Neural progenitor cell (in vitro differentiated cells): ENCODE measurements around the gene NUP133. TPM values are rescaled to one million over a fixed set of nuclear protein-coding genes. Genes with fewer than 3 reads are reported as not detected.

Experiments used
- DNase-seq: peaks from one replicate; pipeline ENCODE4 v3.0.0-alpha.2; 2016; ENCODE audit warnings: low spot score
- H2AFZ ChIP-seq: fragments of 200-600 bp; sonication (generic); replicated peaks from 2 replicates; pipeline ENCODE4 v1.6.1; 2016; ENCODE audit warnings: antibody characterized with exemption
- H3F3A ChIP-seq: fragments of 200-600 bp; sonication (generic); 2 replicates; pipeline ENCODE4 v1.6.1; 2016; ENCODE audit warnings: antibody characterized with exemption, low read depth
- H3K27ac ChIP-seq: fragments of 200-600 bp; sonication (generic); 2 replicates; pipeline ENCODE4 v1.5.1; 2016; ENCODE audit warnings: mild to moderate bottlenecking
- H3K27me3 ChIP-seq: fragments of 200-600 bp; sonication (generic); 2 replicates; pipeline ENCODE4 v1.6.1; 2016; ENCODE audit warnings: mild to moderate bottlenecking, moderate library complexity
- H3K36me3 ChIP-seq: fragments of 200-600 bp; sonication (generic); 2 replicates; pipeline ENCODE4 v1.5.1; 2016
- H3K4me1 ChIP-seq: fragments of 200-600 bp; sonication (generic); 2 replicates; pipeline ENCODE4 v1.6.1; 2016; ENCODE audit warnings: mixed run types
- H3K4me2 ChIP-seq: fragments of 200-600 bp; sonication (generic); 2 replicates; pipeline ENCODE4 v1.6.1; 2016
- H3K4me3 ChIP-seq: fragments of 200-600 bp; sonication (generic); 2 replicates; pipeline ENCODE4 v1.5.1; 2016
- H3K79me2 ChIP-seq: fragments of 200-600 bp; sonication (generic); 2 replicates; pipeline ENCODE4 v1.6.1; 2016; ENCODE audit warnings: low read depth
- H3K9ac ChIP-seq: fragments of 200-600 bp; sonication (generic); 2 replicates; pipeline ENCODE4 v1.6.1; 2016
- H3K9me3 ChIP-seq: fragments of 200-600 bp; sonication (generic); 2 replicates; pipeline ENCODE4 v1.5.1; 2016; ENCODE audit warnings: low read depth
- H4K20me1 ChIP-seq: fragments of 200-600 bp; sonication (generic); 2 replicates; pipeline ENCODE4 v1.6.1; 2016; ENCODE audit warnings: low read depth
- H3K27ac Mint-ChIP-seq: 3 replicates; pipeline ENCODE4 v1.8.0; 2021; ENCODE audit warnings: mixed read lengths
- H3K27me3 Mint-ChIP-seq: 2 replicates; pipeline ENCODE4 v1.8.0; 2022; ENCODE audit warnings: low read depth, mild to moderate bottlenecking, inconsistent platforms, moderate library complexity, mixed read lengths; ENCODE audit not compliant: insufficient read depth
- H3K36me3 Mint-ChIP-seq: 3 replicates; pipeline ENCODE4 v1.8.0; 2021; ENCODE audit warnings: mixed read lengths
- H3K4me1 Mint-ChIP-seq: 3 replicates; pipeline ENCODE4 v1.8.0; 2021; ENCODE audit warnings: mixed read lengths
- H3K4me3 Mint-ChIP-seq: 3 replicates; pipeline ENCODE4 v1.8.0; 2021; ENCODE audit warnings: mild to moderate bottlenecking, moderate library complexity, mixed read lengths
- H3K9me3 Mint-ChIP-seq: 3 replicates; pipeline ENCODE4 v1.8.0; 2020; ENCODE audit warnings: mixed read lengths
- CTCF ChIP-seq: fragments of 200-600 bp; sonication (generic); IDR thresholded peaks from 2 replicates; pipeline ENCODE4 v1.5.1; 2017; ENCODE audit warnings: antibody characterized with exemption, mild to moderate bottlenecking
- EZH2 ChIP-seq: fragments of 200-600 bp; sonication (generic); IDR thresholded peaks from 2 replicates; pipeline ENCODE4 v1.6.1; 2017; ENCODE audit warnings: antibody characterized with exemption, mild to moderate bottlenecking, moderate library complexity
- EZH2phosphoT487 ChIP-seq: fragments of 200-600 bp; sonication (generic); IDR thresholded peaks from 2 replicates; pipeline ENCODE4 v1.6.1; 2017; ENCODE audit warnings: antibody characterized with exemption
- total RNA-seq: library from RNA; depleted of rRNA; stranded (reverse); fragments of >200 nt; gene quantifications from 2 replicates; pipeline ENCODE4 v1.2.3, GENCODE V29; 2015; ENCODE audit warnings: low replicate concordance

Gene NUP133
- total RNA-seq, 1 donor from 2014 or later, result 89.3 TPM

- Mint-ChIP-seq H3K27me3 (no peaks in the 10 kb centered on the region), H3K4me1 (no peaks in the 10 kb centered on the region), H3K36me3 (peaks cover 17% of the 10 kb centered on the region), H3K4me3 (no peak overlapping the region), H3K9me3 (no peaks in the 10 kb centered on the region), H3K27ac (no peak overlapping the region)
- Histone ChIP-seq H3K27ac (no peak overlapping the region), H3K9me3 (no peaks in the 10 kb centered on the region), H3K27me3 (no peaks in the 10 kb centered on the region), H2AFZ (no peak overlapping the region), H3K9ac (no peak overlapping the region), H3F3A (no peaks in the 10 kb centered on the region), H3K4me2 (no peak overlapping the region), H3K79me2 (no peaks in the 10 kb centered on the region), H3K4me1 (no peaks in the 10 kb centered on the region), H3K4me3 (no peak overlapping the region), H3K36me3 (peaks cover 6% of the 10 kb centered on the region), H4K20me1 (no peaks in the 10 kb centered on the region)
- DNase-seq, result no peak
- TF ChIP-seq EZH2phosphoT487 (no peak), EZH2 (no peak), CTCF (no peak)
Measured at GRCh38 chr1:229448354-229448753, 59.8 kb downstream of the NUP133 start.

- no peaks in the 10 kb centered on the region for H3F3A ChIP-seq
- no peak overlapping the region for H3K4me2 ChIP-seq
- no peak for DNase-seq
- Mint-ChIP-seq H3K4me1 (no peaks in the 10 kb centered on the region), H3K27me3 (no peaks in the 10 kb centered on the region), H3K4me3 (no peak overlapping the region), H3K27ac (no peak overlapping the region), H3K9me3 (no peaks in the 10 kb centered on the region), H3K36me3 (peaks cover 17% of the 10 kb centered on the region)
- H3K36me3 ChIP-seq, result peaks cover 6% of the 10 kb centered on the region
- no peak overlapping the region for H3K4me3 ChIP-seq
- H3K79me2 ChIP-seq, result no peaks in the 10 kb centered on the region
- no peaks in the 10 kb centered on the region for H3K27me3 ChIP-seq
- no peaks in the 10 kb centered on the region for H3K9me3 ChIP-seq
- no peak overlapping the region for H2AFZ ChIP-seq
- no peaks in the 10 kb centered on the region for H4K20me1 ChIP-seq
- H3K27ac ChIP-seq, result no peak overlapping the region
- no peak overlapping the region for H3K9ac ChIP-seq
- H3K4me1 ChIP-seq, result no peaks in the 10 kb centered on the region
- no peak for TF ChIP-seq EZH2
- TF ChIP-seq CTCF, result no peak
- TF ChIP-seq EZH2phosphoT487, result no peak
Measured at GRCh38 chr1:229447809-229448252, 60.3 kb downstream of the NUP133 start.

- TF ChIP-seq EZH2, result no peak
- TF ChIP-seq CTCF, result no peak
- no peak for TF ChIP-seq EZH2phosphoT487
- Histone ChIP-seq H3F3A (no peaks in the 10 kb centered on the region), H3K9me3 (no peaks in the 10 kb centered on the region), H2AFZ (no peak overlapping the region), H3K4me1 (no peaks in the 10 kb centered on the region), H3K4me2 (no peak overlapping the region), H3K4me3 (no peak overlapping the region), H4K20me1 (no peaks in the 10 kb centered on the region), H3K36me3 (peaks cover 6% of the 10 kb centered on the region), H3K27me3 (no peaks in the 10 kb centered on the region), H3K79me2 (no peaks in the 10 kb centered on the region), H3K9ac (no peak overlapping the region), H3K27ac (no peak overlapping the region)
- DNase-seq, result no peak
- Mint-ChIP-seq H3K4me3 (no peak overlapping the region), H3K4me1 (no peaks in the 10 kb centered on the region), H3K9me3 (no peaks in the 10 kb centered on the region), H3K27me3 (no peaks in the 10 kb centered on the region), H3K27ac (no peak overlapping the region), H3K36me3 (peaks cover 17% of the 10 kb centered on the region)
Measured at GRCh38 chr1:229445828-229446227, 62.3 kb downstream of the NUP133 start.
